ENCODE data around the gene NPAS3.

The NPAS3 gene

GRCh38 chr14:33282331-33283230 lies 343.9 kb downstream of the NPAS3 start:
- no peak overlapping the region for H3K4me3 ChIP-seq (ENCODE audit: low read depth, low read length)
- no peak for DNase-seq (ENCODE audit: low read depth)

- no peak for DNase-seq (ENCODE audit: low read depth)
- no peak overlapping the region for H3K4me3 ChIP-seq (ENCODE audit: low read depth, low read length)
Measured at GRCh38 chr14:33285902-33286700, 347.4 kb downstream of the NPAS3 start.

DNA sequence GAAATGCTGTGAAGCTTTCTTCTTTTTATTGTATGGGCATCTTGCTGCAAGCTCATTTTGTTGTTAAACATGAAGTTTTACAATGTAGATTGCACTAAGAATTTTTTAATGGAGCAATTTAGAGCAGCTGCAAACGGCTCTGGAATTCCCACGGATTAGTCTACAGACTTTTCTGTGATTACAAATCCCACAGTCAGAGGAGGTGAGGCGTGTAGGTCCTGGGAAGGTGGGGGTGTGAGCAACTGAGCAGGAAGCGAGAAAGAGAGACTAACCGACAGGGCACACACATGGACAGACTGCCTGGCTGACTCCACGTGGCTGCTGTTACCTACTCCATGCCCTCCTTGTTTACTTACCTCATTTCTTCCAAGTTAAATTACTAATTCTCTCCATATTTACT lies 348.5 kb downstream of the NPAS3 start:
- DNase-seq (ENCODE audit: low read depth), result no peak
- H3K4me3 ChIP-seq (ENCODE audit: low read depth, low read length), result no peak overlapping the region

DNA sequence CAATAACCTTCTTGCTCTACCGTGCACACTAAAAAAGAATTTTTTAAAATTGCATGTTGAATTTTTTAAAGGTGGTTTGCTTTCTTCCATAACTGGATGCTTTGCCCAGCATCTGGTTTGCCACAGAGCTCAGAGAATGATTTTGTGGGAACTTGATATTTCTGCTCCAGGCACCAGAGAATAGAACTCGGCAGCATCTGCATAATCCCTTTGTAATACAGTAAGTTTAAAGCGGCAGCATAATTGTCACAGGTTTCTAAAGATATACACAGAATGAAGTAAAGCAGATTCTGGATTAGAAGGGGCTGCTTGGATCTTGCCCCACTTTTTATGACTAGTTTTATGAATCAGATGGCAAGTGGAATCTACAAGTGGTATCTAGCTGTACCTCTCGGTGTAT lies 352.0 kb downstream of the NPAS3 start:
- H3K4me3 ChIP-seq (ENCODE audit: low read depth, low read length), result no peak overlapping the region
- DNase-seq (ENCODE audit: low read depth), result no peak

DNA sequence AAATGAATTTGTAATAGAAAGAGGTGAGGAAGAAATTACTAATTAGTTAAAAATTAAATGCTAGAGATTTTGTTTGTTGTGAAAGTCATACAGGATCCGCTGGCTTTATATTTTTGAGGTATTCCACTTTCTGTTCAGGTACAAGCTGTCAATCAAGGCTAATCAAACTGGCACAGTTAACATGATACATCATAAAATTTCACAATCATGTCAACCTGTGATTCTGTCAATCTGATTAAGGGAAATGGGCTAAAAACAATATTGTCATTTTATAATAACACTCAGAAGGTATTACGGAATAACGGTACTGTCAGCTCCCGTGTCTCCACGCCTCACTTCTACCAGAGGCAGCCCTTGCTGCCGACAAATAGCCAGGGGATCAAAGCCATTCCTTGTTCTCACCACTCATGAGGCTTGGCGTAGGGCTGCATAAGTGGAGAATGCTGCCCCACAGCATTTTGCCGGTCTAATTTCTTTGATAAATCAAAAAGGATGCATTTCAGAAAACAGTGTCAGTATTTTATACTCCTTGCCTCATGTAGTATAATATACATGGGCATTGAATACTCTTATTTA lies 352.9 kb downstream of the NPAS3 start:
- H3K4me3 ChIP-seq (ENCODE audit: low read depth, low read length), result no peak overlapping the region
- DNase-seq (ENCODE audit: low read depth), result no peak

DNA sequence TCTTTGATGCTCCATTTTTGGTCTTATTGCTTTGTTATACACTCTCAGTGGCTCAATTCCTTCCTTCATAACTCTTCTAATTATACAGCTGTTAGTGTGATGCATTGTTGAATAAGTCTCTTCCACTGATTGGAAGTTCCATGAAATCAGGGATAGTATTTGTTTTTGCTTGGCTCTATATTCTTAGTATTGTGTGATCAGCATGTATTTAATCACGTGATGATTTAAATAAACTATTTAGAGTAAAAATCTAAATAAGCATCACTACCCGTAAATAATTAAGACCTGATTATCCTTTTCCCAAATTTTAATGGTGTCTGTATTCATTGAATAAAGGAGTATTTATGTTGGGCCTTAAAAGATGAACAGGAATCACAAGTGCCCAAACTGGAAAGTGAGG lies 355.7 kb downstream of the NPAS3 start:
- DNase-seq (ENCODE audit: low read depth), result no peak

GRCh38 chr14:33297565-33297964 lies 358.9 kb downstream of the NPAS3 start:
- no peak for DNase-seq (ENCODE audit: low read depth)
- no peak overlapping the region for H3K4me3 ChIP-seq (ENCODE audit: low read depth, low read length)

More for the DNA sequence above, 355.7 kb downstream of the NPAS3 start:
- no peak overlapping the region for H3K4me3 ChIP-seq (ENCODE audit: low read depth, low read length)

- no peak overlapping the region for H3K4me3 ChIP-seq (ENCODE audit: low read depth, low read length)
- peak; percentile 47 for DNase-seq (ENCODE audit: low read depth)
Measured at GRCh38 chr14:33307691-33308251, 369.1 kb downstream of the NPAS3 start.

GRCh38 chr14:33309106-33309505 lies 370.4 kb downstream of the NPAS3 start:
- DNase-seq (ENCODE audit: low read depth), result no peak
- H3K4me3 ChIP-seq (ENCODE audit: low read depth, low read length), result no peak overlapping the region

DNA sequence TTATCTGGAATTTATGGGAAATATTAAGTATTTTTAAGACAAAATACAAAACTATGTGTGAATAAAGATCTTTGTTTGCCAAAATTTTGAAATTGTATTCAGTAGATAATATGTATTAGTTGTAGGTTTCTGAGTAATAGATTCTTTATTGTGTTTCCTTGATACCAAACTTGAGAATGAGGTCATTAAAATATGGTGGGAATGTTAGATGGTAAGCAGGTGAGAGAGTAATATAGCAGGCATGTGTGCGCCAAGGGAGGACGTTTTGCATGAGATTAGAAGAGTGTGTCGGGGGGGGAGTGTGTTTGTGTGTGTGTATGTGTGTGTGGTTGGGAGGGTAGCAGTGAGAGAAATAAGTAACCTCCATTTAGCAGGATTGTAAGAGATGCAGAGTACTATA lies 376.5 kb downstream of the NPAS3 start:
- H3K4me3 ChIP-seq (ENCODE audit: low read depth, low read length), result no peak overlapping the region
- no peak for DNase-seq (ENCODE audit: low read depth)

DNA sequence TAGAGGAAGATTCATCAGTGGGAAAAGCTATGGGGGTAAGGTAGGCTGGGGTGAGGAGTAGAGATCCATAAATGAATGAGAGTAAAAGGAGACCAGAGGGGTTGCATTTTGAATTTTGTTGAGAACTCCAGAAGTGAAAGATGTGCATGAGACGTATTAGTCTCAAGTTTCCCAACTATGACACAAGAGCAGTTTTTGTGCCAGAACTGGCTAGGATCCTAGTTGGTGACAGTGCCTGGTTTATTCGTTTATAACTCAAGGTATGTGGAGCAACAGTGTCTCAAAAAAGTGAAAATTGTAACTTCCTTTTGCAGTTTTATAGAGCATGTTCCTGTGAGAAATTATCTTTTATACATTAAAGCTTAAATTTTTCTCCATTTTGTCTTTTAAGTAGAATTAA lies 377.0 kb downstream of the NPAS3 start:
- DNase-seq (ENCODE audit: low read depth), result no peak
- H3K4me3 ChIP-seq (ENCODE audit: low read depth, low read length), result no peak overlapping the region

DNA sequence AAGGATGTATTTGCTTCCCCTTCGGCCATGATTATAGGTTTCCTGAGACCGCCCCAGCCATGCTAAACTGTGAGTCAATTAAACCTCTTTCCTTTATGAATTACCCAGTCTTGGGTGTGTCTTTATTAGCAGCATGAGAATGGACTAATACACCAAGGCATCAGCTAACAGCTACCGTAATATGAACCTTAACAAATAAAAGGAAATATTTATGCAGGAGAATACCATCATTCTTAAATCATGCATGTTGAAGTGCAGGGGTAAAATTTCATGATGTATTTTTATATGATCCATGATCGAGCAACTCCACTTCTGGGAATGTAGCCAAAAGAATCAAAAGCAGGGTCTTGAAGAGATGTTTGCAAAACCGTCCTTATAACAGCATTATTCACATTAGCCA lies 379.0 kb downstream of the NPAS3 start:
- H3K4me3 ChIP-seq (ENCODE audit: low read depth, low read length), result no peak overlapping the region
- peak; percentile 20 for DNase-seq (ENCODE audit: low read depth)

GRCh38 chr14:33323979-33324378 lies 385.3 kb downstream of the NPAS3 start:
- no peak for DNase-seq (ENCODE audit: low read depth)
- no peak overlapping the region for H3K4me3 ChIP-seq (ENCODE audit: low read depth, low read length)

DNA sequence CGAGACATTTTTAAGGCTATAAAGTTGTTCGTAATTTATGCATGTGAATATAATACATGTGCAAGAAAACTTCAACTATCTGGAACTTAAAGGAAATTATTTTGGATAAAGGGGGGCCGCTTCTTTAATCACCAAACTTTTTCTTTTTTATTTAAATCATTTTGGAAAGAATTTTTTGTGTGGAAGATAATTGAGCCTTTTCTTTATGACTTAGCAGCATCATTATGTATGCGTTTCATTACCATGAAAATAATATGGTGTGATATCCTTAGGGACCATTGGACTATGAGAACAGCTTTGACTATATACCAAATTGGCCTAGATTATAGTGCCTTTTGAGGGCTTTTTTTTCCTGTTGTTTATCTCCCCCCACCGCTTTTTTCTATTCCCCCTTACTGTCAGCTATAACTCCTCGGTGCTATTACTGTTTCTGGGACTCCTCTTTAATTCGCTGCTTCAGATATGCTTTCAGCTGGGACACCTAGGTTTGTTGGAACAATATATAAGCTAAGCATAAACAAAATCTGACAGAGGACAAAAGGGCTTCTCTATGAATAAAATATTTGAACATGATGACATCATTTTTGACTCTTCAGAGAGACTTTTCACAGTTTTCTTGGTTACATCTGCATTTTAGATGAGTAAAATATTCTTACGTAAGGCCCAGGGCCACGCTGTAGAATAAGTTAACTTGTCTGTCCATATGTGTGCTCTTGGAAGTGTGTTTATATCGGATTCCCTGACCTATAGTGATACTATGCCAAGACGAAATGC lies 392.7 kb downstream of the NPAS3 start:
- no peak overlapping the region for H3K4me3 ChIP-seq (ENCODE audit: low read depth, low read length)
- no peak for DNase-seq (ENCODE audit: low read depth)

GRCh38 chr14:33332497-33332896 lies 393.8 kb downstream of the NPAS3 start:
- H3K4me3 ChIP-seq (ENCODE audit: low read depth, low read length), result no peak overlapping the region
- DNase-seq (ENCODE audit: low read depth), result peak; percentile 14

DNA sequence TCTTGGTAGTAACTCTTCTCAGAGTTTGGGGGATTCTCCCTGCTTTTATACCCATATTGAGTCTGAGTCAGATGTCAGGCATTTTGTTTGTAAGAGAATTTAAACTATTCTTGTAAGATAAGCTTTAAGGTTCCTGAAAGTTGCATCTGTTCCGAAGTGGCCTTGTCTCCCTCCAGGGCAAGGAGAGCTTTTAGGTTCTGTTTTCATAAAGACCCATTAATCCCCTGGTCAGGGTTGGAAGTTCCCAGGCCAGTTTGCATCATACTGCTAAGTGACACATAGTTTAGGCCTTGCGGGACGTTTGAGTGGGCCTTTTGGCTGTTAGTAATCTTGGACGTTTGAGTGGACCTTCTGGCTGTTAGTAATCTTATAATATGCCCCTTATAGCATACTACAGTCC lies 396.7 kb downstream of the NPAS3 start:
- H3K4me3 ChIP-seq (ENCODE audit: low read depth, low read length), result no peak overlapping the region
- DNase-seq (ENCODE audit: low read depth), result no peak

GRCh38 chr14:33342299-33342974 lies 403.8 kb downstream of the NPAS3 start:
- no peak for DNase-seq (ENCODE audit: low read depth)
- H3K4me3 ChIP-seq (ENCODE audit: low read depth, low read length), result no peak overlapping the region

GRCh38 chr14:33343016-33343415 lies 404.3 kb downstream of the NPAS3 start:
- peak; percentile 37 for DNase-seq (ENCODE audit: low read depth)
- H3K4me3 ChIP-seq (ENCODE audit: low read depth, low read length), result no peak overlapping the region

GRCh38 chr14:33347796-33348195 lies 409.1 kb downstream of the NPAS3 start:
- no peak overlapping the region for H3K4me3 ChIP-seq (ENCODE audit: low read depth, low read length)
- peak; percentile 35 for DNase-seq (ENCODE audit: low read depth)

Data from skeletal muscle cell (primary cell).